HEK293T (cell line): Measurements from ENCODE around the gene METTL6.

Source experiments
- BHLHE40 ChIP-seq: fragments of 450-650 bp; IDR thresholded peaks from 2 replicates; pipeline ENCODE4 v1.6.1; 2016; ENCODE audit warnings: mild to moderate bottlenecking, moderate library complexity, borderline replicate concordance
- ELF4 ChIP-seq: fragments of 450-650 bp; IDR thresholded peaks from 2 replicates; pipeline ENCODE4 v1.6.1; 2017; ENCODE audit warnings: antibody characterized with exemption
- FOXK2 ChIP-seq: fragments of 450-650 bp; IDR thresholded peaks from 2 replicates; pipeline ENCODE4 v1.6.1; 2016; ENCODE audit warnings: mild to moderate bottlenecking
- FOXM1 ChIP-seq: fragments of 450-650 bp; IDR thresholded peaks from 2 replicates; pipeline ENCODE4 v1.6.1; 2017; ENCODE audit warnings: mild to moderate bottlenecking, borderline replicate concordance
- L3MBTL2 ChIP-seq: fragments of 450-650 bp; conservative IDR thresholded peaks from 2 replicates; pipeline ENCODE4 v1.6.1; 2016; ENCODE audit warnings: mild to moderate bottlenecking
- LEF1 ChIP-seq: fragments of 450-650 bp; IDR thresholded peaks from 2 replicates; pipeline ENCODE4 v1.6.1; 2017; ENCODE audit warnings: mild to moderate bottlenecking, borderline replicate concordance
- SP1 ChIP-seq: fragments of 450-650 bp; IDR thresholded peaks from 2 replicates; pipeline ENCODE4 v1.6.1; 2017
- SUZ12 ChIP-seq: fragments of 450-650 bp; IDR thresholded peaks from 2 replicates; pipeline ENCODE4 v1.6.1; 2016; ENCODE audit warnings: mild to moderate bottlenecking

GRCh38 chr3:15471861-15472260 is 44.5 kb upstream of the METTL6 start:
- no peak for TF ChIP-seq FOXK2
- no peak for TF ChIP-seq FOXM1
- TF ChIP-seq SP1, result no peak
- no peak for TF ChIP-seq BHLHE40
- no peak for TF ChIP-seq LEF1
- no peak for TF ChIP-seq SUZ12
- TF ChIP-seq ELF4, result no peak
- no peak for TF ChIP-seq L3MBTL2
